ENCODE results near the gene TSPAN1. TPM values are rescaled to one million over a fixed set of nuclear protein-coding genes. Genes with fewer than 3 reads are reported as not detected.

Gene TSPAN1
- total and polyA plus RNA-seq, 2 of the 13 experiments (the other 11 are each of a cell fraction or from before 2014, with no cell fraction given), result 1.7 to 2.9 TPM

DNA sequence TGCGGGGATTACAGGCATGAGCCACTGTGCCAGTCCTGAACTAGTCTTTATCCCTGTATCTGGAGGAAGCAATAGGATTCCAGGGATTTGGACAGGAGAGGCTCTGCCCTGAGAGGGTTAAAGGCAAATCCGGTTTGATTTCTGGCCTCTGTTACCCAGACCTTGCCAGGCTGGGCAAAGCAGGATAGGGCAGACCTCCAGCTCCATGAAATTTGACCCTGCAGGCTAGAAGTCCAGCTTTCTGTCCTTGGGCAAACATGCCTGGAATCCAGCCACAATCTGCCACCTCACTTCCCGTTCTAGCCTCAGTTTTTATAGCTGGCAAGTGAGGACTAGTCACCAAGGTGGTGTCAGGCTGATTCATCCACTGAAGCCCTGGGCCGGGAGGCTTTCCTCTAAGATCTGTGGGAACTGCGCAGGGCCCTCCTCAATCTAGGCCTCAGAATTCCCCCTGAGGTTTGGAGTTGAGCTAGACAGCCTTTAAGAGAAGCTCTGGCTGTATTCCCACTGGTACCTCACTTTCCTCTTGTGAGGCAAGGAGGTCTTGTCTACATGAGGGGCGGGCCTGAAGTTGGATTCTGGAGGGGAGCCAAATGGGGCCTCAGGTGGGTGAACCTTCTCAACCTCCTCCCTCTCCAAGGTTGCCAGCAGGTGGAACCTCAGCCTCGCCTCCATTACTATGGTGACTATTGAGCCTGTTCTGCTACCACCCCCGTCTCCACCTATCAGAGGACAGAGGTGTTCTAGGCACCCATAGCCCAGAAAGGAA lies 8.4 kb downstream of the TSPAN1 start (continued):
- TF ChIP-seq, protein P1, sequence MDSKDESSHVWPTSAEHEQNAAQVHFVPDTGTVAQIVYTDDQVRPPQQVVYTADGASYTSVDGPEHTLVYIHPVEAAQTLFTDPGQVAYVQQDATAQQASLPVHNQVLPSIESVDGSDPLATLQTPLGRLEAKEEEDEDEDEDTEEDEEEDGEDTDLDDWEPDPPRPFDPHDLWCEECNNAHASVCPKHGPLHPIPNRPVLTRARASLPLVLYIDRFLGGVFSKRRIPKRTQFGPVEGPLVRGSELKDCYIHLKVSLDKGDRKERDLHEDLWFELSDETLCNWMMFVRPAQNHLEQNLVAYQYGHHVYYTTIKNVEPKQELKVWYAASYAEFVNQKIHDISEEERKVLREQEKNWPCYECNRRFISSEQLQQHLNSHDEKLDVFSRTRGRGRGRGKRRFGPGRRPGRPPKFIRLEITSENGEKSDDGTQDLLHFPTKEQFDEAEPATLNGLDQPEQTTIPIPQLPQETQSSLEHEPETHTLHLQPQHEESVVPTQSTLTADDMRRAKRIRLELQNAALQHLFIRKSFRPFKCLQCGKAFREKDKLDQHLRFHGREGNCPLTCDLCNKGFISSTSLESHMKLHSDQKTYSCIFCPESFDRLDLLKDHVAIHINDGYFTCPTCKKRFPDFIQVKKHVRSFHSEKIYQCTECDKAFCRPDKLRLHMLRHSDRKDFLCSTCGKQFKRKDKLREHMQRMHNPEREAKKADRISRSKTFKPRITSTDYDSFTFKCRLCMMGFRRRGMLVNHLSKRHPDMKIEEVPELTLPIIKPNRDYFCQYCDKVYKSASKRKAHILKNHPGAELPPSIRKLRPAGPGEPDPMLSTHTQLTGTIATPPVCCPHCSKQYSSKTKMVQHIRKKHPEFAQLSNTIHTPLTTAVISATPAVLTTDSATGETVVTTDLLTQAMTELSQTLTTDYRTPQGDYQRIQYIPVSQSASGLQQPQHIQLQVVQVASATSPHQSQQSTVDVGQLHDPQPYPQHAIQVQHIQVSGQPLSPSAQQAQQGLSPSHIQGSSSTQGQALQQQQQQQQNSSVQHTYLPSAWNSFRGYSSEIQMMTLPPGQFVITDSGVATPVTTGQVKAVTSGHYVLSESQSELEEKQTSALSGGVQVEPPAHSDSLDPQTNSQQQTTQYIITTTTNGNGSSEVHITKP (CRISPR knock-in tag; IDR thresholded peaks at IDR 0.05; ENCODE audit: low read depth), result no peak
- TF ChIP-seq, protein P2, sequence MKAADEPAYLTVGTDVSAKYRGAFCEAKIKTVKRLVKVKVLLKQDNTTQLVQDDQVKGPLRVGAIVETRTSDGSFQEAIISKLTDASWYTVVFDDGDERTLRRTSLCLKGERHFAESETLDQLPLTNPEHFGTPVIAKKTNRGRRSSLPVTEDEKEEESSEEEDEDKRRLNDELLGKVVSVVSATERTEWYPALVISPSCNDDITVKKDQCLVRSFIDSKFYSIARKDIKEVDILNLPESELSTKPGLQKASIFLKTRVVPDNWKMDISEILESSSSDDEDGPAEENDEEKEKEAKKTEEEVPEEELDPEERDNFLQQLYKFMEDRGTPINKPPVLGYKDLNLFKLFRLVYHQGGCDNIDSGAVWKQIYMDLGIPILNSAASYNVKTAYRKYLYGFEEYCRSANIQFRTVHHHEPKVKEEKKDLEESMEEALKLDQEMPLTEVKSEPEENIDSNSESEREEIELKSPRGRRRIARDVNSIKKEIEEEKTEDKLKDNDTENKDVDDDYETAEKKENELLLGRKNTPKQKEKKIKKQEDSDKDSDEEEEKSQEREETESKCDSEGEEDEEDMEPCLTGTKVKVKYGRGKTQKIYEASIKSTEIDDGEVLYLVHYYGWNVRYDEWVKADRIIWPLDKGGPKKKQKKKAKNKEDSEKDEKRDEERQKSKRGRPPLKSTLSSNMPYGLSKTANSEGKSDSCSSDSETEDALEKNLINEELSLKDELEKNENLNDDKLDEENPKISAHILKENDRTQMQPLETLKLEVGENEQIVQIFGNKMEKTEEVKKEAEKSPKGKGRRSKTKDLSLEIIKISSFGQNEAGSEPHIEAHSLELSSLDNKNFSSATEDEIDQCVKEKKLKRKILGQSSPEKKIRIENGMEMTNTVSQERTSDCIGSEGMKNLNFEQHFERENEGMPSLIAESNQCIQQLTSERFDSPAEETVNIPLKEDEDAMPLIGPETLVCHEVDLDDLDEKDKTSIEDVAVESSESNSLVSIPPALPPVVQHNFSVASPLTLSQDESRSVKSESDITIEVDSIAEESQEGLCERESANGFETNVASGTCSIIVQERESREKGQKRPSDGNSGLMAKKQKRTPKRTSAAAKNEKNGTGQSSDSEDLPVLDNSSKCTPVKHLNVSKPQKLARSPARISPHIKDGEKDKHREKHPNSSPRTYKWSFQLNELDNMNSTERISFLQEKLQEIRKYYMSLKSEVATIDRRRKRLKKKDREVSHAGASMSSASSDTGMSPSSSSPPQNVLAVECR (CRISPR knock-in tag; IDR thresholded peaks at IDR 0.05; ENCODE audit: borderline replicate concordance), result peak; percentile 23; the same call in 1 of the 2 replicates
- TF ChIP-seq SATB2 (CRISPR knock-in tag; IDR thresholded peaks at IDR 0.05) (no peak), ZKSCAN8 (CRISPR knock-in tag; IDR thresholded peaks at IDR 0.05; ENCODE audit: borderline replicate concordance) (no peak; the same call in 1 of the 2 replicates), RNF219 (CRISPR knock-in tag; IDR thresholded peaks at IDR 0.05) (no peak), ZNF776 (CRISPR knock-in tag; IDR thresholded peaks at IDR 0.05) (no peak), HDAC1 (CRISPR knock-in tag; IDR thresholded peaks at IDR 0.05) (peak; percentile 21; the same call in 1 of the 2 replicates), ZNF670 (CRISPR knock-in tag; IDR thresholded peaks at IDR 0.05; ENCODE audit: borderline replicate concordance) (no peak), ELF1 (CRISPR knock-in tag; IDR thresholded peaks at IDR 0.05) (no peak), MLX (CRISPR knock-in tag; IDR thresholded peaks at IDR 0.05) (no peak), GTF2F1 (IDR thresholded peaks at IDR 0.05; ENCODE audit: low read length) (no peak), ZNF143 (CRISPR knock-in tag; IDR thresholded peaks at IDR 0.05) (no peak), E2F1 (CRISPR knock-in tag; IDR thresholded peaks at IDR 0.05) (no peak), NFYC (CRISPR knock-in tag; IDR thresholded peaks at IDR 0.05) (no peak), RNF2 (conservative IDR thresholded peaks at IDR 0.05; ENCODE audit: low read depth) (no peak)
- TF ChIP-seq, protein P3, sequence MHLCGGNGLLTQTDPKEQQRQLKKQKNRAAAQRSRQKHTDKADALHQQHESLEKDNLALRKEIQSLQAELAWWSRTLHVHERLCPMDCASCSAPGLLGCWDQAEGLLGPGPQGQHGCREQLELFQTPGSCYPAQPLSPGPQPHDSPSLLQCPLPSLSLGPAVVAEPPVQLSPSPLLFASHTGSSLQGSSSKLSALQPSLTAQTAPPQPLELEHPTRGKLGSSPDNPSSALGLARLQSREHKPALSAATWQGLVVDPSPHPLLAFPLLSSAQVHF (CRISPR knock-in tag; IDR thresholded peaks at IDR 0.05), result no peak

Data from HepG2 (cell line).